Measurements from ENCODE around the gene NMU.

GRCh38 chr4:55578341-55579010 is 57.6 kb downstream of the NMU start:
- TF ChIP-seq EZH2 (IDR thresholded peaks at IDR 0.05; ENCODE audit: insufficient read depth, poor library complexity, severe bottlenecking), result no peak
- TF ChIP-seq EZH2phosphoT487 (IDR thresholded peaks at IDR 0.05; ENCODE audit: insufficient read depth, low read depth), result no peak
